ENCODE measurements around the gene PPP1R37. TPM values are rescaled to one million over a fixed set of nuclear protein-coding genes. Genes with fewer than 3 reads are reported as not detected.

PPP1R37 gene
- total RNA-seq, 3 donors from 2014 or later (not counting 1 experiment from before 2014, with no cell fraction given): 23.8 to 29.3 (median 25.0) TPM

- H3K4me3 Mint-ChIP-seq: no peak overlapping the region
- H3K9me3 Mint-ChIP-seq: no peaks in the 10 kb centered on the region
- Histone ChIP-seq H3K36me3 (ENCODE audit: control insufficient read depth, insufficient read depth, low read length) (peaks cover 17% of the 10 kb centered on the region), H3K9me3 (ENCODE audit: control insufficient read depth, insufficient read depth, low read length) (no peaks in the 10 kb centered on the region), H3K27me3 (ENCODE audit: control insufficient read depth, insufficient read depth, low read length) (no peaks in the 10 kb centered on the region), H3K4me1 (ENCODE audit: control insufficient read depth, insufficient read depth, low read length) (peaks cover 13% of the 10 kb centered on the region), H3K27ac (ENCODE audit: low read length) (no peak overlapping the region), H3K4me3 (ENCODE audit: low read length) (no peak overlapping the region)
- WGBS (ENCODE audit: insufficient coverage): 96% methylated on average over 7 of the region's 8 CpGs
- H3K36me3 Mint-ChIP-seq: no peaks in the 10 kb centered on the region
- intact Hi-C loops (cut with micrococcal nuclease): no loop called here
- ATAC-seq (no peak), DNase-seq (no peak)
- H3K4me1 Mint-ChIP-seq: peaks cover 0 to 20% of the 10 kb centered on the region in 2 donors
- H3K27me3 Mint-ChIP-seq (ENCODE audit: low read depth in 2 of 2): no peaks in the 10 kb centered on the region
- TF ChIP-seq CTCF (IDR thresholded peaks at IDR 0.05): no peak
- H3K27ac Mint-ChIP-seq: no peak overlapping the region
Measured at GRCh38 chr19:45140144-45140503, 47.1 kb downstream of the PPP1R37 start.

- intact Hi-C loops (cut with micrococcal nuclease): no loop called here
- Mint-ChIP-seq H3K27me3 (ENCODE audit: low read depth in 2 of 2) (no peaks in the 10 kb centered on the region), H3K36me3 (no peaks in the 10 kb centered on the region), H3K4me3 (no peak overlapping the region), H3K27ac (no peak overlapping the region), H3K9me3 (no peaks in the 10 kb centered on the region), H3K4me1 (peaks cover 0 to 20% of the 10 kb centered on the region in 2 donors)
- H3K27ac ChIP-seq (ENCODE audit: low read length): no peak overlapping the region
- TF ChIP-seq CTCF (IDR thresholded peaks at IDR 0.05): no peak
- DNase-seq (no peak), ATAC-seq (no peak)
- WGBS (ENCODE audit: insufficient coverage): 98% methylated on average over 11 of the region's 11 CpGs
- no peaks in the 10 kb centered on the region for H3K27me3 ChIP-seq (ENCODE audit: control insufficient read depth, insufficient read depth, low read length)
- peaks cover 9% of the 10 kb centered on the region for H3K4me1 ChIP-seq (ENCODE audit: control insufficient read depth, insufficient read depth, low read length)
- H3K36me3 ChIP-seq (ENCODE audit: control insufficient read depth, insufficient read depth, low read length): peaks cover 18% of the 10 kb centered on the region
- H3K9me3 ChIP-seq (ENCODE audit: control insufficient read depth, insufficient read depth, low read length): no peaks in the 10 kb centered on the region
- no peak overlapping the region for H3K4me3 ChIP-seq (ENCODE audit: low read length)
Measured at GRCh38 chr19:45140533-45140932, 47.6 kb downstream of the PPP1R37 start.

- peaks cover 7% of the 10 kb centered on the region for H3K4me1 ChIP-seq (ENCODE audit: control insufficient read depth, insufficient read depth, low read length)
- TF ChIP-seq CTCF (IDR thresholded peaks at IDR 0.05): no peak
- H3K4me3 ChIP-seq (ENCODE audit: low read length): no peak overlapping the region
- Mint-ChIP-seq H3K9me3 (no peaks in the 10 kb centered on the region), H3K27ac (no peak overlapping the region), H3K27me3 (ENCODE audit: low read depth in 2 of 2) (no peaks in the 10 kb centered on the region), H3K4me3 (no peak overlapping the region), H3K4me1 (peaks cover 0 to 20% of the 10 kb centered on the region in 2 donors), H3K36me3 (no peaks in the 10 kb centered on the region)
- peaks cover 22% of the 10 kb centered on the region for H3K36me3 ChIP-seq (ENCODE audit: control insufficient read depth, insufficient read depth, low read length)
- no peaks in the 10 kb centered on the region for H3K27me3 ChIP-seq (ENCODE audit: control insufficient read depth, insufficient read depth, low read length)
- intact Hi-C loops (cut with micrococcal nuclease): no loop called here
- no peak for DNase-seq
- 98% methylated on average over 28 of the region's 28 CpGs for WGBS (ENCODE audit: insufficient coverage)
- no peaks in the 10 kb centered on the region for H3K9me3 ChIP-seq (ENCODE audit: control insufficient read depth, insufficient read depth, low read length)
- ATAC-seq: no peak
- no peak overlapping the region for H3K27ac ChIP-seq (ENCODE audit: low read length)
Measured at GRCh38 chr19:45141203-45141900, 48.4 kb downstream of the PPP1R37 start.

Data from natural killer cell (primary cell).